WERI-Rb-1 (cell line): ENCODE results near the gene BTN2A1.

ENCODE experiments used
- DNase-seq: peaks from one replicate; pipeline ENCODE4 v3.0.0-alpha.2; 2020
- H3K27ac ChIP-seq: fragments of 250-450 bp; sonication (Bioruptor Pico); 2 replicates; pipeline ENCODE4 v1.5.1; 2020; ENCODE audit warnings: mild to moderate bottlenecking, moderate library complexity
- H3K27me3 ChIP-seq: fragments of 250-450 bp; sonication (Bioruptor Pico); 2 replicates; pipeline ENCODE4 v1.5.1; 2021; ENCODE audit warnings: mild to moderate bottlenecking, low read depth, moderate library complexity; ENCODE audit not compliant: insufficient read depth, severe bottlenecking
- H3K36me3 ChIP-seq: fragments of 250-450 bp; sonication (Bioruptor Pico); 2 replicates; pipeline ENCODE4 v1.5.1; 2020; ENCODE audit warnings: mild to moderate bottlenecking, moderate library complexity
- H3K4me3 ChIP-seq: 2 replicates; pipeline ENCODE4 v1.5.1; 2011; ENCODE audit warnings: low read depth, mild to moderate bottlenecking, control low read depth, low read length
- H3K9me3 ChIP-seq: fragments of 250-450 bp; sonication (Bioruptor Pico); 2 replicates; pipeline ENCODE4 v1.5.1; 2021; ENCODE audit warnings: mild to moderate bottlenecking, moderate library complexity; ENCODE audit not compliant: severe bottlenecking
- TF ChIP-seq, protein P1 (sequence below): IDR thresholded peaks from 2 replicates; pipeline ENCODE4 v1.5.1; 2011; ENCODE audit warnings: low read depth, mild to moderate bottlenecking, control low read depth, inconsistent platforms, low read length

BTN2A1 gene

DNA sequence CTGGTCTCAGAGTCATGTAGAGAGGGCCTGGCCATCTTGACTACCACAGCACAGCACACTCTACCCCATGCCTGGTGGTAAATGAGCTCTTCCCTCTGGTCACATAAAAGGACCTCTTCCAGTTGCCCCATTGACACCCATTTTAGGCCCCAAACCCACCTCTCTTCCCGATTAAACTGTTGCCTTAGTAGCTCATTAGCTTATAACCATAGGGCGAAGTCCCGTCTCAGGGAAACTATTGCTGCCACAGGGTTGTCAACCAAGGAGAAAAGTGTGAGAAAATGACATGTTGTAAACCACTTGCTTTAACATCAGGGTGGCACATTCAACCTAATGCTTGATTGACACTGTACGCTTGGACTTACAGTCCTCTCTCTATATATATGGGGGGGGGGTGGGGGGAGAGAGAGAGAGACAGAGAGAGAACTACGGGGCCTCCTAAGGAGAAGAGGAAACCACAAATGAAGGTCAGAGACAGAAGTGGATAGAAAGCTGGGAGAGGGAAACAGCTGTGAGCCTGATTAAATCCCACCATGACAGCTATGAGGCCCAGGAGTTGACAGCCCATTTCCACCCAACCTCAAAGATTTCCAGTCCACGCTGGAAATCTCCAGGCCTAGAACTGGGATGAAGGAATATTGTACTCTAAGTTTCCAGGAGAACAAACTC, 27.5 kb downstream of the BTN2A1 start:
- peaks cover 8% of the 10 kb centered on the region for H3K9me3 ChIP-seq
- H3K27ac ChIP-seq, result no peak overlapping the region
- no peaks in the 10 kb centered on the region for H3K36me3 ChIP-seq
- no peak for DNase-seq
- H3K4me3 ChIP-seq, result no peak overlapping the region
- TF ChIP-seq, protein P1, sequence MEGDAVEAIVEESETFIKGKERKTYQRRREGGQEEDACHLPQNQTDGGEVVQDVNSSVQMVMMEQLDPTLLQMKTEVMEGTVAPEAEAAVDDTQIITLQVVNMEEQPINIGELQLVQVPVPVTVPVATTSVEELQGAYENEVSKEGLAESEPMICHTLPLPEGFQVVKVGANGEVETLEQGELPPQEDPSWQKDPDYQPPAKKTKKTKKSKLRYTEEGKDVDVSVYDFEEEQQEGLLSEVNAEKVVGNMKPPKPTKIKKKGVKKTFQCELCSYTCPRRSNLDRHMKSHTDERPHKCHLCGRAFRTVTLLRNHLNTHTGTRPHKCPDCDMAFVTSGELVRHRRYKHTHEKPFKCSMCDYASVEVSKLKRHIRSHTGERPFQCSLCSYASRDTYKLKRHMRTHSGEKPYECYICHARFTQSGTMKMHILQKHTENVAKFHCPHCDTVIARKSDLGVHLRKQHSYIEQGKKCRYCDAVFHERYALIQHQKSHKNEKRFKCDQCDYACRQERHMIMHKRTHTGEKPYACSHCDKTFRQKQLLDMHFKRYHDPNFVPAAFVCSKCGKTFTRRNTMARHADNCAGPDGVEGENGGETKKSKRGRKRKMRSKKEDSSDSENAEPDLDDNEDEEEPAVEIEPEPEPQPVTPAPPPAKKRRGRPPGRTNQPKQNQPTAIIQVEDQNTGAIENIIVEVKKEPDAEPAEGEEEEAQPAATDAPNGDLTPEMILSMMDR, result no peak
- no peaks in the 10 kb centered on the region for H3K27me3 ChIP-seq

DNA sequence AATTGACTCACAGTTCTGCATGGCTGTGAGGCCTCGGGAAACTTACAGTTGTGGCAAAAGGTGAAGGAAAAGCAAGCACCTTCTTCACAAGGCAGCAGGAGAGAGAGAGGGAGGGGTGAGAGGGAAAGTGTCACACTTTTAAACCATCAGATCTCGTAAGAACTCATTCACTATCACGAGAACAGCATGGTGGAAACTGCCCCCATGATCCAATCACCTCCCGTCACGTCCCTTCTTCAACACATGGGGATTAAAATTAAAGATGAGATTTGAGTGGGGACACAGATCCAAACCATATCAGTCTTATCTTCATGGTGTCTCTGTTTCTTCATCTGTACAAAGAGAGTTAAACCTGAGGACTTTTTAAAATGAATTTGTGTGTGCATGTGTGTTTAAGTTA, 28.6 kb downstream of the BTN2A1 start:
- Histone ChIP-seq H3K9me3 (peaks cover 8% of the 10 kb centered on the region), H3K27ac (no peak overlapping the region), H3K27me3 (no peaks in the 10 kb centered on the region), H3K4me3 (no peak overlapping the region), H3K36me3 (no peaks in the 10 kb centered on the region)
- no peak for DNase-seq
- TF ChIP-seq, protein P1, result no peak

DNA sequence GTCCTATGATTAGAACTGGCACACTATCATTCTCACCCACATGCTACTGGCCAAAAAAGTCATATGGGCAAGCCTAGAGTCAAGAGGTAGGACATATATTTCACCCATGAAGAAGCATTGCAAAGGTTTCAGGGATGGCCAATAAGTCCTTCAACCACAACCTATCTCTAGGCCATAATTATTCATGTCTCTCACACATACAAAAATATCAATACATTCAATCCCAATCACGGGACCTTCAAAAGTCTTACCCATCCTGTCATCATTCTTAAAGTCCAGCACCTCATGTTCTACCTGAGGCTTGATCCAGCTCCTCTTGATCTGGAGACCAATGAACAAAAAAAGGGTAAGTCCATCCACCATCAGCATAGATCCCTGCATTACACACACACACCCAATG, 29.7 kb downstream of the BTN2A1 start:
- no peaks in the 10 kb centered on the region for H3K36me3 ChIP-seq
- no peaks in the 10 kb centered on the region for H3K27me3 ChIP-seq
- H3K9me3 ChIP-seq, result peaks cover 8% of the 10 kb centered on the region
- TF ChIP-seq, protein P1, result no peak
- H3K4me3 ChIP-seq, result no peak overlapping the region
- no peak for DNase-seq
- H3K27ac ChIP-seq, result no peak overlapping the region

DNA sequence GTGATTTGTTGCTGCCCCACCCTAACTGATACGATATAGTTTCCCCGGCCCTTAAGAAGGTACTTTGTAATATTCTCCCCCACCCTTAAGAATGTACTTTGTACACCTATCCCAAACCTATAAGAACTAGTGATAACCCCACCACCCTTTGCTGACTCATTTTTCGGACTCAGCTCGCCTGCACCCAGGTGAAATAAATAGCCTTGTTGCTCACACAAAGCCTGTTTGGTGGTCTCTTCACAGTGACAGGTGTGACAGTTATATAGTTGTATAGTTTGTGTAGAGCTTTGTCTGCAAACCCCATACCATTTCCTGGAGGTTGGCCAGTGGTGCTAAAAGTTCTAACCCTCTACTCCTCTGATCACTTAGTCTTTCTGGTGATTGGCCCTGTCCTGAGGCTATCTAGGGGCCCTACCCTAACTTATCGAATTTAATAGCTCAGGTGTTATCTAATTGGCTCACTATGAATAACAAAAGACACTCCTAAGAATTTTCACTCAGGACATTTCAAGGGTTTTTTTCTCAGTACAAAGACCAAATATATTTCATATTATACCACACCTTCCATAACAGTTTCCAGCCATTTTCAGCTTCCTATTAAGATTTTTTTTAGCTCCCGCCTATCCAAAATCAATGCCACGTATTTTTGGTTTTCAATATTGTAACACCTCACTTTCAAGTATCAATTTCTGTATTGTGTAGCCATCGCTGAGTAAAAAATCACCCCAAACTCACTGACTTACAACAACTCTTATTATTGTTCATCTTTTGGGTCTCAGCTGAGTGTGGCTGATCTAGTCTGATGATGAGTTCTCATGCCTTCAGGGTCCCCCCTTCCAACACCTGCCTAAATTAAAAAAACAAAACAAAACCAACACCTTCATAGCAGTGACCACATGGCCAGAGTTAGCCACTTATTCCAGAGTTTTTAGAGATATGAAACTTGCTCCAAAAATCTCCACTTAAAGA, 32.5 kb downstream of the BTN2A1 start:
- H3K27me3 ChIP-seq, result no peaks in the 10 kb centered on the region
- peaks cover 8% of the 10 kb centered on the region for H3K9me3 ChIP-seq
- H3K36me3 ChIP-seq, result no peaks in the 10 kb centered on the region
- no peak for DNase-seq
- no peak overlapping the region for H3K4me3 ChIP-seq
- no peak overlapping the region for H3K27ac ChIP-seq
- TF ChIP-seq, protein P1, result no peak

DNA sequence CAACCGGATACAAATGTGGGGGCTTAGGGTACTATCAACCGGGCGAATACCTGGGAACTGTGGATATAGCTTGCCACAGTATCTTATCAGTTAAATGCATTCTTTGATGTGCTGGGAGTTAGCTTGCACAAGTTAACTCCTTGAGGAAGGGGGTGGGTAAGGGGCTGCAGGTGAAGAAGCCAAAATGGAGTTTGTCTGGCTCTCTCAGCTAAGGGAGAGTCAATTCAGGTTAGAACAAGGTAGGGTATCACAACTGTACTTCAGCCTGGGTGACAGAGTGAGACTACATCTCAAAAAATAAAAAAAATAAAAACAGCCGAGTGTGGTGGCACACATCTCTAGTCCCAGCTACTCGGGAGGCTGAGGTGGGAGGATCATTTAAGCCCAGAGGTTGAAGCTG, 33.8 kb downstream of the BTN2A1 start:
- H3K4me3 ChIP-seq, result no peak overlapping the region
- no peak for DNase-seq
- no peak overlapping the region for H3K27ac ChIP-seq
- peaks cover 8% of the 10 kb centered on the region for H3K9me3 ChIP-seq
- no peaks in the 10 kb centered on the region for H3K36me3 ChIP-seq
- no peaks in the 10 kb centered on the region for H3K27me3 ChIP-seq
- TF ChIP-seq, protein P1, result no peak
